Transverse colon (tissue), 4 donors: ENCODE data around the gene FAM240B.

Source experiments
- EP300 ChIP-seq: sonication (generic); formaldehyde crosslinking; IDR thresholded peaks from one replicate; pipeline ENCODE4 v1.6.1; 2017; ENCODE audit warnings: antibody characterized with exemption, low read depth
- POLR2A ChIP-seq: fragments of 450-650 bp; IDR thresholded peaks from one replicate; pipeline ENCODE4 v1.6.1; 2016; ENCODE audit warnings: antibody characterized with exemption, mild to moderate bottlenecking, moderate library complexity
- POLR2AphosphoS5 ChIP-seq, 3 donors: sonication (generic); formaldehyde crosslinking; IDR thresholded peaks; one replicate each; pipeline ENCODE4 v1.6.1; 2016; ENCODE audit warnings: antibody characterized with exemption in 3 of 3
- TF ChIP-seq, protein P1 (sequence below), 5 experiments: fragments of 200-600 bp in 3 of 5; fragments of 450-650 bp in 2 of 5; sonication (generic) in 3 of 5; IDR thresholded peaks; 1 replicate in 2 of 5; 2 replicates in 3 of 5; pipeline ENCODE4 v1.5.1; 2016 to 2017; ENCODE audit warnings: antibody characterized with exemption in 5 of 5, inconsistent platforms in 3 of 5, mild to moderate bottlenecking in 2 of 5, moderate library complexity in 1 of 5

DNA sequence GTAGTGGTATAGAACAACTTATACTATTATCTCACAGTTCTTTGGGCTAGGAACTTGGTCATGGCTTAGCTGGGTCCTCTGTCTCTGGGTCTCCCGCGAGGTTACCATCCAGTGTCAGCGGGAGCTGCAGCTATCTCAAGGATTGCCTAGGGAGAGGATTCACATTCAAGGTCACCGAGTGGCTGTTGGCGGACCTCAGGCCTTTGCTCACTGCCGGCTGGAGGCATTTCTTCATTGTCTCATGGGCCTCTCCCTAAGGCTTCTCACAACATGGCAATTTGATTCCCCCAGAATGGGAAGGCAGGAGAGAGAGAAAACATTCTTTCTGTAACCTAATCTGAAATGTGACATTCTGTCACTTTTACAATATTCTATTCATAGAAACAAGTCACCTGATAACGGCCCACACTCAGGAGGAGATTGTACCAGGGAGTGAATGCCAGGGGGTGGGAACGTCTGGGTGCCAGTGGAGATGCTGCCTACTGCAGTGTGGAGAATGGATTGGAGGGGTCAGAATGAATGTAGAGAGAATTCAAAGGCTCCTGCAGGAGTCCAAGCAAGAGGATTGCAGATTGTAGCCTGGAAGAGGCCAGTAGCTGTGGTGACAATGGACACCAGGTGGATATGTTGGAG is 70.1 kb downstream of the FAM240B start:
- TF ChIP-seq, protein P1, sequence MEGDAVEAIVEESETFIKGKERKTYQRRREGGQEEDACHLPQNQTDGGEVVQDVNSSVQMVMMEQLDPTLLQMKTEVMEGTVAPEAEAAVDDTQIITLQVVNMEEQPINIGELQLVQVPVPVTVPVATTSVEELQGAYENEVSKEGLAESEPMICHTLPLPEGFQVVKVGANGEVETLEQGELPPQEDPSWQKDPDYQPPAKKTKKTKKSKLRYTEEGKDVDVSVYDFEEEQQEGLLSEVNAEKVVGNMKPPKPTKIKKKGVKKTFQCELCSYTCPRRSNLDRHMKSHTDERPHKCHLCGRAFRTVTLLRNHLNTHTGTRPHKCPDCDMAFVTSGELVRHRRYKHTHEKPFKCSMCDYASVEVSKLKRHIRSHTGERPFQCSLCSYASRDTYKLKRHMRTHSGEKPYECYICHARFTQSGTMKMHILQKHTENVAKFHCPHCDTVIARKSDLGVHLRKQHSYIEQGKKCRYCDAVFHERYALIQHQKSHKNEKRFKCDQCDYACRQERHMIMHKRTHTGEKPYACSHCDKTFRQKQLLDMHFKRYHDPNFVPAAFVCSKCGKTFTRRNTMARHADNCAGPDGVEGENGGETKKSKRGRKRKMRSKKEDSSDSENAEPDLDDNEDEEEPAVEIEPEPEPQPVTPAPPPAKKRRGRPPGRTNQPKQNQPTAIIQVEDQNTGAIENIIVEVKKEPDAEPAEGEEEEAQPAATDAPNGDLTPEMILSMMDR (IDR thresholded peaks at IDR 0.05): no peak
- TF ChIP-seq POLR2A (no peak), POLR2AphosphoS5 (IDR thresholded peaks at IDR 0.05) (no peak), EP300 (no peak)
